Mesendoderm (in vitro differentiated cells): ENCODE measurements around the gene FAM181A.

Experiments
- DNase-seq: peaks from one replicate; pipeline ENCODE4 v3.0.0; 2013
- H2AK5ac ChIP-seq: 2 replicates; pipeline ENCODE4 v1.6.1; 2013; ENCODE audit warnings: low read length, inconsistent platforms
- H2BK120ac ChIP-seq: 2 replicates; pipeline ENCODE4 v1.6.1; 2013; ENCODE audit warnings: low read depth, mild to moderate bottlenecking, low read length, moderate library complexity, mixed read lengths
- H2BK15ac ChIP-seq: replicated peaks from 2 replicates; pipeline ENCODE4 v1.6.1; 2013; ENCODE audit warnings: low read depth, mild to moderate bottlenecking, moderate library complexity
- H2BK5ac ChIP-seq: 2 replicates; pipeline ENCODE4 v1.6.1; 2013; ENCODE audit warnings: low read length, inconsistent platforms
- H3K18ac ChIP-seq: 2 replicates; pipeline ENCODE4 v1.6.1; 2013; ENCODE audit warnings: mild to moderate bottlenecking, low read length, mixed read lengths
- H3K23ac ChIP-seq: one replicate; pipeline ENCODE4 v1.6.1; 2013; ENCODE audit warnings: low read length
- H3K27ac ChIP-seq: 2 replicates; pipeline ENCODE4 v1.5.1; 2013; ENCODE audit warnings: low read depth, mild to moderate bottlenecking, inconsistent platforms, low read length, moderate library complexity
- H3K27me3 ChIP-seq: 2 replicates; pipeline ENCODE4 v1.6.1; 2013; ENCODE audit warnings: low read length, control low read depth, mild to moderate bottlenecking, inconsistent platforms; ENCODE audit not compliant: insufficient read depth, poor library complexity
- H3K36me3 ChIP-seq: 2 replicates; pipeline ENCODE4 v1.6.1; 2013; ENCODE audit warnings: low read length, inconsistent platforms; ENCODE audit not compliant: control insufficient read depth, insufficient read depth
- H3K4ac ChIP-seq: one replicate; pipeline ENCODE4 v1.6.1; 2013; ENCODE audit warnings: low read depth, mild to moderate bottlenecking, low read length, moderate library complexity
- H3K4me1 ChIP-seq: 2 replicates; pipeline ENCODE4 v1.6.1; 2013; ENCODE audit warnings: low read depth, low read length, inconsistent platforms; ENCODE audit not compliant: control insufficient read depth
- H3K4me2 ChIP-seq: 2 replicates; pipeline ENCODE4 v1.6.1; 2013; ENCODE audit warnings: low read length
- H3K4me3 ChIP-seq: 2 replicates; pipeline ENCODE4 v1.5.1; 2013; ENCODE audit warnings: mild to moderate bottlenecking, low read length
- H3K56ac ChIP-seq: one replicate; pipeline ENCODE4 v1.6.1; 2013; ENCODE audit warnings: low read length
- H3K79me1 ChIP-seq: 2 replicates; pipeline ENCODE4 v1.6.1; 2013; ENCODE audit warnings: low read length, inconsistent platforms
- H3K79me2 ChIP-seq: 2 replicates; pipeline ENCODE4 v1.6.1; 2013; ENCODE audit warnings: mild to moderate bottlenecking, low read length; ENCODE audit not compliant: control insufficient read depth, insufficient read depth
- H3K9ac ChIP-seq: 2 replicates; pipeline ENCODE4 v1.6.1; 2013; ENCODE audit warnings: low read length, inconsistent platforms
- H4K5ac ChIP-seq: one replicate; pipeline ENCODE4 v1.6.1; 2013; ENCODE audit warnings: low read length
- H4K8ac ChIP-seq: one replicate; pipeline ENCODE4 v1.6.1; 2013; ENCODE audit warnings: low read depth, mild to moderate bottlenecking, control low read depth, low read length, moderate library complexity
- WGBS: extraction: QIAGEN DNeasy Blood & Tissue Kit; methylation state at CpG from one replicate; pipeline ENCODE4 v1.1.7; 2013; ENCODE audit warnings: low lambda C conversion rate, missing lambda C conversion rate; ENCODE audit not compliant: insufficient coverage; ENCODE audit errors: extremely low coverage; 5-methylcytosine and 5-hydroxymethylcytosine counted together

FAM181A gene

GRCh38 chr14:93884950-93885349, 42.2 kb upstream of the FAM181A start:
- Histone ChIP-seq H3K56ac (no peak overlapping the region), H3K4me1 (no peaks in the 10 kb centered on the region), H3K9ac (no peak overlapping the region), H3K4ac (no peak overlapping the region), H3K27me3 (no peaks in the 10 kb centered on the region), H3K4me2 (no peak overlapping the region), H2BK5ac (no peak overlapping the region), H3K27ac (no peak overlapping the region), H2BK15ac (no peak overlapping the region), H3K79me1 (no peaks in the 10 kb centered on the region), H3K23ac (no peak overlapping the region), H3K79me2 (no peaks in the 10 kb centered on the region), H3K36me3 (no peaks in the 10 kb centered on the region), H3K4me3 (no peak overlapping the region), H3K18ac (no peak overlapping the region), H4K5ac (no peak overlapping the region), H4K8ac (no peak overlapping the region), H2AK5ac (no peak overlapping the region), H2BK120ac (no peak overlapping the region)
- WGBS, result no CpG with 5 or more reads among the region's 1 CpG
- no peak for DNase-seq

- Histone ChIP-seq H2BK120ac (no peak overlapping the region), H3K27me3 (no peaks in the 10 kb centered on the region), H3K27ac (no peak overlapping the region), H4K5ac (no peak overlapping the region), H3K56ac (no peak overlapping the region), H3K36me3 (no peaks in the 10 kb centered on the region), H3K18ac (no peak overlapping the region), H3K4me2 (no peak overlapping the region), H4K8ac (no peak overlapping the region), H2BK5ac (no peak overlapping the region), H2BK15ac (no peak overlapping the region), H3K9ac (no peak overlapping the region), H3K23ac (no peak overlapping the region), H2AK5ac (no peak overlapping the region), H3K4ac (no peak overlapping the region), H3K4me1 (no peaks in the 10 kb centered on the region), H3K79me1 (no peaks in the 10 kb centered on the region), H3K4me3 (no peak overlapping the region), H3K79me2 (no peaks in the 10 kb centered on the region)
- WGBS, result no CpG with 5 or more reads among the region's 12 CpGs
- DNase-seq, result no peak
These were observed 38.1 kb upstream of the FAM181A start for GRCh38 chr14:93888995-93889394.

GRCh38 chr14:93889739-93890483, 37.2 kb upstream of the FAM181A start:
- H3K4ac ChIP-seq, result no peak overlapping the region
- no peak overlapping the region for H2AK5ac ChIP-seq
- H3K18ac ChIP-seq, result no peak overlapping the region
- peaks cover 2% of the 10 kb centered on the region for H3K4me1 ChIP-seq
- no peak overlapping the region for H2BK120ac ChIP-seq
- H4K5ac ChIP-seq, result no peak overlapping the region
- H2BK5ac ChIP-seq, result no peak overlapping the region
- no peak overlapping the region for H3K4me2 ChIP-seq
- no peak overlapping the region for H4K8ac ChIP-seq
- H3K9ac ChIP-seq, result no peak overlapping the region
- H3K27ac ChIP-seq, result no peak overlapping the region
- H2BK15ac ChIP-seq, result no peak overlapping the region
- no peaks in the 10 kb centered on the region for H3K27me3 ChIP-seq
- H3K56ac ChIP-seq, result no peak overlapping the region
- no peaks in the 10 kb centered on the region for H3K79me1 ChIP-seq
- no peaks in the 10 kb centered on the region for H3K36me3 ChIP-seq
- WGBS, result no CpG with 5 or more reads among the region's 9 CpGs
- DNase-seq, result no peak
- H3K23ac ChIP-seq, result no peak overlapping the region
- no peaks in the 10 kb centered on the region for H3K79me2 ChIP-seq
- no peak overlapping the region for H3K4me3 ChIP-seq

GRCh38 chr14:93891756-93892504, 35.2 kb upstream of the FAM181A start:
- no peak overlapping the region for H3K23ac ChIP-seq
- H4K5ac ChIP-seq, result no peak overlapping the region
- H2BK5ac ChIP-seq, result no peak overlapping the region
- no peak for DNase-seq
- H3K79me2 ChIP-seq, result no peaks in the 10 kb centered on the region
- H2AK5ac ChIP-seq, result no peak overlapping the region
- H3K9ac ChIP-seq, result no peak overlapping the region
- H3K4ac ChIP-seq, result no peak overlapping the region
- H2BK120ac ChIP-seq, result no peak overlapping the region
- H3K27me3 ChIP-seq, result no peaks in the 10 kb centered on the region
- H4K8ac ChIP-seq, result no peak overlapping the region
- no peak overlapping the region for H2BK15ac ChIP-seq
- H3K4me1 ChIP-seq, result peaks cover 2% of the 10 kb centered on the region
- H3K18ac ChIP-seq, result no peak overlapping the region
- no peaks in the 10 kb centered on the region for H3K79me1 ChIP-seq
- no peak overlapping the region for H3K4me3 ChIP-seq
- WGBS, result no CpG with 5 or more reads among the region's 15 CpGs
- no peak overlapping the region for H3K4me2 ChIP-seq
- no peak overlapping the region for H3K27ac ChIP-seq
- no peaks in the 10 kb centered on the region for H3K36me3 ChIP-seq
- H3K56ac ChIP-seq, result no peak overlapping the region

GRCh38 chr14:93892505-93892839, 34.7 kb upstream of the FAM181A start:
- Histone ChIP-seq H3K23ac (no peak overlapping the region), H3K4ac (no peak overlapping the region), H4K8ac (no peak overlapping the region), H3K36me3 (no peaks in the 10 kb centered on the region), H3K27me3 (no peaks in the 10 kb centered on the region), H3K79me1 (no peaks in the 10 kb centered on the region), H2BK120ac (no peak overlapping the region), H2BK5ac (no peak overlapping the region), H3K4me1 (peaks cover 2% of the 10 kb centered on the region), H3K9ac (no peak overlapping the region), H4K5ac (no peak overlapping the region), H3K79me2 (no peaks in the 10 kb centered on the region), H3K27ac (no peak overlapping the region), H3K4me2 (no peak overlapping the region), H2BK15ac (no peak overlapping the region), H3K18ac (no peak overlapping the region), H2AK5ac (no peak overlapping the region), H3K4me3 (no peak overlapping the region), H3K56ac (no peak overlapping the region)
- WGBS, result no CpG with 5 or more reads among the region's 5 CpGs
- no peak for DNase-seq
